ENCODE results near the gene ARPC1A.
"Not testable (repeated sequence)": the region's sequence is repeated elsewhere in the genome, so short reads cannot be mapped to it uniquely, and the experiment has no call there.

The ARPC1A gene

GRCh38 chr7:99344061-99344647, 18.5 kb downstream of the ARPC1A start:
- H3K27ac Mint-ChIP-seq: no peak overlapping the region
- H3K9me3 Mint-ChIP-seq: no peaks in the 10 kb centered on the region
- H3K4me3 Mint-ChIP-seq: no peak overlapping the region
- peaks cover 29% of the 10 kb centered on the region for H3K36me3 Mint-ChIP-seq (ENCODE audit: low read depth)
- H3K27me3 Mint-ChIP-seq (ENCODE audit: low read depth): no peaks in the 10 kb centered on the region
- H3K4me1 Mint-ChIP-seq (ENCODE audit: low read depth): peaks cover 4% of the 10 kb centered on the region

GRCh38 chr7:99350641-99351040, 24.9 kb downstream of the ARPC1A start:
- peaks cover 27% of the 10 kb centered on the region for H3K36me3 Mint-ChIP-seq (ENCODE audit: low read depth)

GRCh38 chr7:99352247-99352646, 26.5 kb downstream of the ARPC1A start:
- Mint-ChIP-seq H3K27me3 (ENCODE audit: low read depth) (no peaks in the 10 kb centered on the region), H3K27ac (no peak overlapping the region), H3K36me3 (ENCODE audit: low read depth) (peaks cover 31% of the 10 kb centered on the region), H3K4me1 (ENCODE audit: low read depth) (peaks cover 2% of the 10 kb centered on the region), H3K4me3 (no peak overlapping the region), H3K9me3 (no peaks in the 10 kb centered on the region)

More at GRCh38 chr7:99350641-99351040, 24.9 kb downstream of the ARPC1A start:
- not testable (repeated sequence) for H3K9me3 Mint-ChIP-seq; H3K27me3 Mint-ChIP-seq (ENCODE audit: low read depth); H3K4me3 Mint-ChIP-seq; H3K4me1 Mint-ChIP-seq (ENCODE audit: low read depth); H3K27ac Mint-ChIP-seq

GRCh38 chr7:99355098-99355497, 29.4 kb downstream of the ARPC1A start:
- Mint-ChIP-seq H3K36me3 (ENCODE audit: low read depth) (peaks cover 38% of the 10 kb centered on the region), H3K4me3 (no peak overlapping the region), H3K27me3 (ENCODE audit: low read depth) (no peaks in the 10 kb centered on the region), H3K9me3 (no peaks in the 10 kb centered on the region), H3K4me1 (ENCODE audit: low read depth) (peaks cover 3% of the 10 kb centered on the region), H3K27ac (no peak overlapping the region)

GRCh38 chr7:99357701-99358490, 32.2 kb downstream of the ARPC1A start:
- no peak overlapping the region for H3K4me3 Mint-ChIP-seq
- H3K36me3 Mint-ChIP-seq (ENCODE audit: low read depth): peaks cover 30% of the 10 kb centered on the region
- no peaks in the 10 kb centered on the region for H3K27me3 Mint-ChIP-seq (ENCODE audit: low read depth)
- H3K9me3 Mint-ChIP-seq: no peaks in the 10 kb centered on the region
- no peak overlapping the region for H3K27ac Mint-ChIP-seq
- peaks cover 1% of the 10 kb centered on the region for H3K4me1 Mint-ChIP-seq (ENCODE audit: low read depth)

GRCh38 chr7:99358521-99358920, 32.8 kb downstream of the ARPC1A start:
- H3K36me3 Mint-ChIP-seq (ENCODE audit: low read depth): peaks cover 30% of the 10 kb centered on the region
- not testable (repeated sequence) for H3K9me3 Mint-ChIP-seq; H3K4me1 Mint-ChIP-seq (ENCODE audit: low read depth); H3K4me3 Mint-ChIP-seq; H3K27me3 Mint-ChIP-seq (ENCODE audit: low read depth); H3K27ac Mint-ChIP-seq

- Mint-ChIP-seq H3K27me3 (ENCODE audit: low read depth) (no peaks in the 10 kb centered on the region), H3K4me1 (ENCODE audit: low read depth) (peaks cover 1% of the 10 kb centered on the region), H3K9me3 (no peaks in the 10 kb centered on the region), H3K36me3 (ENCODE audit: low read depth) (peaks cover 27% of the 10 kb centered on the region), H3K4me3 (no peak overlapping the region), H3K27ac (no peak overlapping the region)
Measured at GRCh38 chr7:99359465-99360154, 33.9 kb downstream of the ARPC1A start.

- peaks cover 33% of the 10 kb centered on the region for H3K36me3 Mint-ChIP-seq (ENCODE audit: low read depth)
- H3K9me3 Mint-ChIP-seq: no peaks in the 10 kb centered on the region
- H3K4me1 Mint-ChIP-seq (ENCODE audit: low read depth): peaks cover under 1% of the 10 kb centered on the region
- no peaks in the 10 kb centered on the region for H3K27me3 Mint-ChIP-seq (ENCODE audit: low read depth)
- no peak overlapping the region for H3K4me3 Mint-ChIP-seq
- no peak overlapping the region for H3K27ac Mint-ChIP-seq
Measured at GRCh38 chr7:99362801-99363200, 37.1 kb downstream of the ARPC1A start.

GRCh38 chr7:99363286-99363685, 37.6 kb downstream of the ARPC1A start:
- Mint-ChIP-seq H3K27ac (no peak overlapping the region), H3K4me1 (ENCODE audit: low read depth) (no peaks in the 10 kb centered on the region), H3K27me3 (ENCODE audit: low read depth) (no peaks in the 10 kb centered on the region), H3K4me3 (no peak overlapping the region), H3K9me3 (no peaks in the 10 kb centered on the region), H3K36me3 (ENCODE audit: low read depth) (peaks cover 28% of the 10 kb centered on the region)

GRCh38 chr7:99365318-99366141, 39.8 kb downstream of the ARPC1A start:
- Mint-ChIP-seq H3K9me3 (no peaks in the 10 kb centered on the region), H3K36me3 (ENCODE audit: low read depth) (peaks cover 27% of the 10 kb centered on the region), H3K4me3 (no peak overlapping the region), H3K27me3 (ENCODE audit: low read depth) (no peaks in the 10 kb centered on the region), H3K27ac (no peak overlapping the region), H3K4me1 (ENCODE audit: low read depth) (peaks cover 13% of the 10 kb centered on the region)

- H3K36me3 Mint-ChIP-seq (ENCODE audit: low read depth): peaks cover 21% of the 10 kb centered on the region
- no peaks in the 10 kb centered on the region for H3K27me3 Mint-ChIP-seq (ENCODE audit: low read depth)
- no peak overlapping the region for H3K27ac Mint-ChIP-seq
- no peaks in the 10 kb centered on the region for H3K9me3 Mint-ChIP-seq
- no peak overlapping the region for H3K4me3 Mint-ChIP-seq
- peaks cover 13% of the 10 kb centered on the region for H3K4me1 Mint-ChIP-seq (ENCODE audit: low read depth)
Measured at GRCh38 chr7:99366646-99367045, 40.9 kb downstream of the ARPC1A start.

GRCh38 chr7:99368750-99369389, 43.2 kb downstream of the ARPC1A start:
- Mint-ChIP-seq H3K4me3 (no peak overlapping the region), H3K4me1 (ENCODE audit: low read depth) (peaks cover 19% of the 10 kb centered on the region), H3K27me3 (ENCODE audit: low read depth) (no peaks in the 10 kb centered on the region), H3K36me3 (ENCODE audit: low read depth) (peaks cover 26% of the 10 kb centered on the region), H3K9me3 (no peaks in the 10 kb centered on the region), H3K27ac (no peak overlapping the region)

- H3K4me1 Mint-ChIP-seq (ENCODE audit: low read depth): peaks cover 19% of the 10 kb centered on the region
Measured at GRCh38 chr7:99369767-99370391, 44.2 kb downstream of the ARPC1A start.

More at GRCh38 chr7:99369767-99370391, 44.2 kb downstream of the ARPC1A start:
- Mint-ChIP-seq H3K4me3 (no peak overlapping the region), H3K9me3 (no peaks in the 10 kb centered on the region), H3K36me3 (ENCODE audit: low read depth) (peaks cover 26% of the 10 kb centered on the region), H3K27ac (peak overlapping the region; percentile 55), H3K27me3 (ENCODE audit: low read depth) (no peaks in the 10 kb centered on the region)

All from T-helper 1 cell treated with Interleukin-12 subunit alpha and Interleukin-12 subunit beta and Interleukin-4 antibody, amounts not matched to agents 30 μg/mL and 1 μg/mL, for 36 hours (primary cell).